Parathyroid adenoma (tissue), 2 donors: ENCODE data around the gene SGIP1.
"Not testable (repeated sequence)": the region's sequence is repeated elsewhere in the genome, so short reads cannot be mapped to it uniquely, and the experiment has no call there.

Experiments
- H2AFZ ChIP-seq: fragments of 300-600 bp; sonication (generic); one replicate; pipeline ENCODE4 v1.7.0; 2017; ENCODE audit warnings: antibody characterized with exemption, mild to moderate bottlenecking
- H3K27ac ChIP-seq: fragments of 300-600 bp; sonication (generic); one replicate; pipeline ENCODE4 v1.7.0; 2017
- H3K27me3 ChIP-seq: fragments of 300-600 bp; sonication (generic); one replicate; pipeline ENCODE4 v1.7.0; 2017; ENCODE audit warnings: low read length; ENCODE audit not compliant: control insufficient read depth, insufficient read depth
- H3K36me3 ChIP-seq: fragments of 300-600 bp; sonication (generic); one replicate; pipeline ENCODE4 v1.7.0; 2017; ENCODE audit warnings: low read length; ENCODE audit not compliant: control insufficient read depth, insufficient read depth
- H3K4me1 ChIP-seq: fragments of 300-600 bp; sonication (generic); one replicate; pipeline ENCODE4 v1.7.0; 2017; ENCODE audit warnings: control low read depth
- H3K4me2 ChIP-seq: fragments of 300-600 bp; sonication (generic); one replicate; pipeline ENCODE4 v1.7.0; 2017; ENCODE audit warnings: low read length
- H3K4me3 ChIP-seq: fragments of 300-600 bp; sonication (generic); one replicate; pipeline ENCODE4 v1.7.0; 2017; ENCODE audit warnings: low read depth, low read length
- H3K79me2 ChIP-seq: fragments of 300-600 bp; sonication (generic); one replicate; pipeline ENCODE4 v1.7.0; 2017; ENCODE audit warnings: control low read depth
- H3K9ac ChIP-seq: fragments of 300-600 bp; sonication (generic); one replicate; pipeline ENCODE4 v1.7.0; 2017; ENCODE audit warnings: mild to moderate bottlenecking
- H3K9me3 ChIP-seq: fragments of 300-600 bp; sonication (generic); one replicate; pipeline ENCODE4 v1.7.0; 2017; ENCODE audit warnings: low read length; ENCODE audit not compliant: control insufficient read depth
- TF ChIP-seq, protein P1 (sequence below): fragments of 300-600 bp; sonication (generic); IDR thresholded peaks from one replicate; pipeline ENCODE4 v1.7.0; 2017; ENCODE audit warnings: antibody characterized with exemption, mild to moderate bottlenecking
- donor health status: primary hyperparathyroidism.

Gene SGIP1

GRCh38 chr1:66725885-66726665, 192.1 kb downstream of the SGIP1 start:
- H3K36me3 ChIP-seq = no peaks in the 10 kb centered on the region
- no peak overlapping the region for H2AFZ ChIP-seq
- no peaks in the 10 kb centered on the region for H3K27me3 ChIP-seq
- no peaks in the 10 kb centered on the region for H3K79me2 ChIP-seq
- no peak overlapping the region for H3K4me2 ChIP-seq
- H3K4me3 ChIP-seq = no peak overlapping the region
- H3K27ac ChIP-seq = no peak overlapping the region
- H3K9ac ChIP-seq = no peak overlapping the region
- TF ChIP-seq, protein P1, sequence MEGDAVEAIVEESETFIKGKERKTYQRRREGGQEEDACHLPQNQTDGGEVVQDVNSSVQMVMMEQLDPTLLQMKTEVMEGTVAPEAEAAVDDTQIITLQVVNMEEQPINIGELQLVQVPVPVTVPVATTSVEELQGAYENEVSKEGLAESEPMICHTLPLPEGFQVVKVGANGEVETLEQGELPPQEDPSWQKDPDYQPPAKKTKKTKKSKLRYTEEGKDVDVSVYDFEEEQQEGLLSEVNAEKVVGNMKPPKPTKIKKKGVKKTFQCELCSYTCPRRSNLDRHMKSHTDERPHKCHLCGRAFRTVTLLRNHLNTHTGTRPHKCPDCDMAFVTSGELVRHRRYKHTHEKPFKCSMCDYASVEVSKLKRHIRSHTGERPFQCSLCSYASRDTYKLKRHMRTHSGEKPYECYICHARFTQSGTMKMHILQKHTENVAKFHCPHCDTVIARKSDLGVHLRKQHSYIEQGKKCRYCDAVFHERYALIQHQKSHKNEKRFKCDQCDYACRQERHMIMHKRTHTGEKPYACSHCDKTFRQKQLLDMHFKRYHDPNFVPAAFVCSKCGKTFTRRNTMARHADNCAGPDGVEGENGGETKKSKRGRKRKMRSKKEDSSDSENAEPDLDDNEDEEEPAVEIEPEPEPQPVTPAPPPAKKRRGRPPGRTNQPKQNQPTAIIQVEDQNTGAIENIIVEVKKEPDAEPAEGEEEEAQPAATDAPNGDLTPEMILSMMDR = peak; percentile 61
- H3K4me1 ChIP-seq = no peaks in the 10 kb centered on the region
- H3K9me3 ChIP-seq = no peaks in the 10 kb centered on the region

DNA sequence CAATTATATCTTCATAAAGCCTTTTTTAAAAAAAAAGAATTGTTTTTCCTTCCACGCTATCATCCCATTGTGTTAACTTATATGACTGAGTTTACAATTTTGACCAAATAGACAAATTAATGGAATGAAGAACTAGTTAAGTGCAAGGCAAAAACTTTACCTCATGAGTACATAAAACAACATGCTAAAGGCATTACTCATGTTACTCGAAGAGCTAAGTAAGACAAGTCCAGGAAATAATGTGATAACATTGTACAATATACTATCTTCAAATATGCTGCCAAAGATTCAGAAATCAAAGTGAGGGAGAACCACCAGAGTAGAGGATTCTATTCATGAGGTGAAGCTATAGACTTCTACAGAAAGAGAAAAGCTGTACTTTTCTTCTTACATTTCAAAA, 194.1 kb downstream of the SGIP1 start:
- H3K4me2 ChIP-seq = no peak overlapping the region
- H3K4me1 ChIP-seq = no peaks in the 10 kb centered on the region
- H3K27ac ChIP-seq = no peak overlapping the region
- TF ChIP-seq, protein P1 = no peak
- no peaks in the 10 kb centered on the region for H3K36me3 ChIP-seq
- no peaks in the 10 kb centered on the region for H3K79me2 ChIP-seq
- H2AFZ ChIP-seq = no peak overlapping the region
- no peak overlapping the region for H3K9ac ChIP-seq
- no peak overlapping the region for H3K4me3 ChIP-seq
- H3K27me3 ChIP-seq = no peaks in the 10 kb centered on the region
- no peaks in the 10 kb centered on the region for H3K9me3 ChIP-seq

GRCh38 chr1:66728716-66729115, 194.8 kb downstream of the SGIP1 start:
- not testable (repeated sequence) for H3K27me3 ChIP-seq, H3K4me2 ChIP-seq, H3K36me3 ChIP-seq, H3K4me3 ChIP-seq, H3K79me2 ChIP-seq, H2AFZ ChIP-seq, H3K27ac ChIP-seq, H3K9ac ChIP-seq, H3K9me3 ChIP-seq, H3K4me1 ChIP-seq

DNA sequence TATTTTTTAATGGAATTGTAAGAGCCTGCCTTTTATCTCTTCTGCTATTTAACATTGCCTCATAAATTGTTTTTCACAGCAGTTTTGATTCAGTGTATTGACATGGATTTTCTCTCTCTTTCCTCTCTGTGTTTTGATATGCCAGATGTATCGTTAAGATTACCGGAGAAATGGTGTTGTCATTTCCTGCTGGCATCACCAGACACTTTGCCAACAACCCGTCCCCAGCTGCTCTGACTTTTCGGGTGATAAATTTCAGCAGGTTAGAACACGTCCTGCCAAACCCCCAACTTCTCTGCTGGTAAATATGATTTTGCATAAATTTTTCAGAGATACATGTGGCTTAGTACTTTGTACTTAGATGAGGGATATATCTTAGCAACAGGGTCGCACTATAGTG, 195.2 kb downstream of the SGIP1 start:
- H3K79me2 ChIP-seq = no peaks in the 10 kb centered on the region
- H3K9me3 ChIP-seq = no peaks in the 10 kb centered on the region
- H3K4me3 ChIP-seq = no peak overlapping the region
- H3K27me3 ChIP-seq = no peaks in the 10 kb centered on the region
- no peaks in the 10 kb centered on the region for H3K4me1 ChIP-seq
- no peaks in the 10 kb centered on the region for H3K36me3 ChIP-seq
- no peak overlapping the region for H3K4me2 ChIP-seq
- no peak overlapping the region for H2AFZ ChIP-seq
- TF ChIP-seq, protein P1 = no peak
- no peak overlapping the region for H3K27ac ChIP-seq
- no peak overlapping the region for H3K9ac ChIP-seq

GRCh38 chr1:66729523-66729922, 195.6 kb downstream of the SGIP1 start:
- Histone ChIP-seq H3K27ac (no peak overlapping the region), H3K79me2 (no peaks in the 10 kb centered on the region), H3K27me3 (no peaks in the 10 kb centered on the region), H3K36me3 (no peaks in the 10 kb centered on the region), H3K9ac (no peak overlapping the region), H3K4me1 (no peaks in the 10 kb centered on the region), H3K9me3 (no peaks in the 10 kb centered on the region), H2AFZ (no peak overlapping the region), H3K4me2 (no peak overlapping the region), H3K4me3 (no peak overlapping the region)
- TF ChIP-seq, protein P1 = no peak
